Cortex of kidney (tissue), 1 donor: ENCODE results near the gene CTSS.
"Not testable (repeated sequence)": the region's sequence is repeated elsewhere in the genome, so short reads cannot be mapped to it uniquely, and the experiment has no call there.

Experiments
- DNase-seq: peaks from one replicate; lab custom pipeline; 2025; lab: John Stamatoyannopoulos, UW

CTSS gene

DNA sequence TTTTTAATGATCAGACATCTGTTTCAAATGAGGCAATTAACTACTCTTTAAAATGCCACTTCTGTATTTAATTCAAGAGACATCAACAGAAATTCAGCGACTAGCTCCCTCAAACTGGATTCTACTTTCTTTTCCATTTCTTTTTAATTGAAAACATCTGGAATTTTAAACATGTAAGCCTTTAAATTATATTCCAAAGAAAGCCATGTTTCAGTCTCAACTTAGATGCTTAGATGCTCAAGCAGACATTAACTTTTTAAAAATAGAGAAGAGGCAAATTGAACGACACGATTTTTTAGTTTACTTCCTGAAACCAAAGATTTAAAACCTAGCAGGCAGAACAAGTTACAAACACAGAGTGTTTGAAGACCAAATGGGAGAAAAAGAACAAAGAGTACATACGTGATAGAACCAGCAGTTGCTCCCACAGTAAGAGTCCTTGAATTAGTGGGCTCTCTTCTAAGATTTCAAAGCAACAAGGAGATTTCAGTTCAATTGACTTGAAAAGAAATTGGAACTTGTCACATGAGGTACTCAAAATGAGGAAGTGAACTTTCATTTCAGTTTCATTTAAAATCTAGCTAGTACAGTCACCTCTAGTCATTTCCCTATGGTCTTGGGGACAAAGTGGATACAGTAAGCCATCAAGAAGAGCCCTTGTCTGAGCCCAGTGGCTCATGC is at the start of gene CTSS:
Gene CTSS (minus strand): TSS at position 483 of the 681 bp plus-strand sequence. CDS start 1,015 bp downstream, outside the sequence.
- DNase-seq, result no peak

DNA sequence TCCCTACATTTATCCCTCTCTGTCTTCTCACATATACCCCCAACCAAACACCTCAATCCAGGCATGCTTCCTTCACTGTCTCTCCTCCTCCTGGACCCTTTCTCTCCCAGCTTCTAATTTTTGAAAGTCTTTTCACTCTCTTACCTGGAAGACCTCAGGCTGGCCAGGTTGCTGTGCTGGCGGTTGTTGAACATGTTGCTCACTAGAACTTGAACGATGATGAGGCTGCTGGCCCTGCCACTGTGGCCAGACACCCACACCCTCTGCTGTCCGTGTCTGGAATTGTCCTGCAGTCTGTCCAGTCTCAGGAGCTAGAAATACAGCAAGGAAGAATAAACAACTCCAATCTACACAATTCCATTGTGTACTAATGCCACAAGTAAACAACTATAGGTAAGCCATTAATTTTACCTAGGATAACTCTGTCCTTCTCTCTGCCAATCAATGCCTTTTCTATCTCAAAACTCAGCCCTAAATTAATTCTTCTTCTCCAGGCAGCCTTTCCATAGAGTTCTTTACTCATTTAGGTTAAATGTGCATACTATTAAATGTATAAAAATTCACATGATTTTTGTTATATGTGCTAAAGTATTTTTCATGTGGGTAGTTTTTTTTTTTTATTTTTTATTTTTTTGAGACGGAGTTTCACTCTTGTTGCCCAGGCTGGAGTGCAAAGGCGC is 47.6 kb upstream of the CTSS start:
- DNase-seq, result no peak

DNA sequence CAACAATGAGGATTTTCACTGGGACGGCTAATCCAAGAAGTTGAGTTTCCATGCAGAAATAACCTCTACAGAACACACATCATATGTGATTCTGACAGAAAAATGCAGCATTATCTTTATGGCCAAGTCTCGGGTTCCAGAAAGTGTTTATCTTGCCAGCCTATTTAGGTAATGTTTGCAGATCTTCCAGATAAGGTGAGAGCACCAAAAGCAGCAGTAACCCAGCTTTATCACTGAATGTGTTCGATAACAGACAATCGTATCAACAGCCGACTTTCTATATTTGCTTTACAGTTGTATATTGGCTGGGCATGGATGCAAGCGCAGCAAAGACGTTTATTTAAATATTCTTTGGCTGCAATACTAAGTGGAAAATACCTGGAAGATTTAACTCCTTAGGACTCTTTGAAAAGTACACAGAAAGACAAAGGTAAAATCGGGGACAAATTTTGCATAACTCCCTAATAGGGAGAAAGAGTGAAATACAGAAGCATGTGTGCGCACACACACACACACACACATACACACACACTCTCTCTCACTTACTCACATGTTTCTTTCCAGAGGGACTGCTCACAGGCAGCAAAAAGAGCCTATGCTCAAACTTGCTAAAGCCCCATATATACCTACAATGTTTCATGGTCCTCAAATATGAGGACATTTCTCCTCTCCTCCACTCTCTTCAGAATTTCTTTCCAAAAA is 45.5 kb upstream of the CTSS start:
- DNase-seq, result no peak

DNA sequence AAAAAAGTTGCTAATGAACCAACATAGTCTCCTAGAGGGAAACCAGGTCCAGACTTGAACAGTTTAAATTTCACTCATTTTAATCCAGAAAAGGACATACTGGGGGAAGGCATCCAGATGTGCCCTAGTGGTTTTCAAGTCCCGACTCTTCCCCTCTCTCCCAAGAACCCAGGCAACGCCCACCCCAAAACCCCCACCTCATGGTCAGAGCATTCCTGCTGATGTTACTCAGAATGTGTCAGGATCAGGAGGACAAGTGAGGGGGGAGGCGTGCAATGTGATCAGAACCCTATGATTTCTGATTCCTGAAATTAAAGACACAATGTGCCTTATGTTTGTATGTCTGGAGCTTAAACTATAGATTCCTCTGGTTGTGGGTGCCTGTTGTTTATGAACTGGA is 44.1 kb upstream of the CTSS start:
- no peak for DNase-seq

DNA sequence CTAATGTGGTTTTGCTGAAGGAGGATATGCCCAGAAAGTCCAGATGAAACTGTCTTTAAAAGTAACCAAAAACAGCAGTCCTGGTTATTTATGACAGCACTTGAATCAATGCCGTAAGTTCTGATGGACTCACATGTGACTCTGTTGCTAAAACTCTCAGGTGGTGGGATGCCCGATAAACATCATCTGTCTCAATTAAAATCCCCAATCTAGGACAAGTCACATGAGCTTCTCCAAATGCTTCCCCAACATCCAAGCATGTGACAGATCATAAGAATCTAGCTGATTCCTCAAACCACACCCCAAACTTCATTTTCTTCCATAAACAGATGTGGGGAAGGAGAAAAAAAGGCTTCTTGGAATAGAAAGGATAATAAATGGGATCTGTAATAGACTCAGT is 43.3 kb upstream of the CTSS start:
- DNase-seq, result no peak

DNA sequence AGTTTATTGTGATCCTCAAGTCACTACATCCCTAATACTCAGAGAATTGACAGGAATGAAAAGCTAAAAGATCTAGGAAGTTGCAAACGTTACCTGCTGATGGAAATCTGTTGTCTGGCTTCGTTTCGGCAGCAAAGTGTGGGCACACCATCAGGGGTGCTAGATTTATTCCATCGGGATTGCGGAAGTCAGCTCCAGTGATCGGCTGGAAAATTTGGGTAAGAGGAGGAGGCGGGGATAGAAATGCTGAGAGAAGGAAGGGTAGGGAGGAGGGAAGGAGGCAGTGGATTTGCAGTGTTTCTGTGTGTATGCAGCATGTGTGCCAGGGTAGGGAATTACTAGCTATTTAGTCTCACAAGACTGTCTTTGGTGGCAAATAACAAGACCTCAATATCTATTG is 42.5 kb upstream of the CTSS start, which contains the start of gene CTSK:
Gene CTSK (minus strand): TSS at position 140 of the 400 bp plus-strand sequence. CDS start 1,455 bp downstream, outside the sequence.
- no peak for DNase-seq

DNA sequence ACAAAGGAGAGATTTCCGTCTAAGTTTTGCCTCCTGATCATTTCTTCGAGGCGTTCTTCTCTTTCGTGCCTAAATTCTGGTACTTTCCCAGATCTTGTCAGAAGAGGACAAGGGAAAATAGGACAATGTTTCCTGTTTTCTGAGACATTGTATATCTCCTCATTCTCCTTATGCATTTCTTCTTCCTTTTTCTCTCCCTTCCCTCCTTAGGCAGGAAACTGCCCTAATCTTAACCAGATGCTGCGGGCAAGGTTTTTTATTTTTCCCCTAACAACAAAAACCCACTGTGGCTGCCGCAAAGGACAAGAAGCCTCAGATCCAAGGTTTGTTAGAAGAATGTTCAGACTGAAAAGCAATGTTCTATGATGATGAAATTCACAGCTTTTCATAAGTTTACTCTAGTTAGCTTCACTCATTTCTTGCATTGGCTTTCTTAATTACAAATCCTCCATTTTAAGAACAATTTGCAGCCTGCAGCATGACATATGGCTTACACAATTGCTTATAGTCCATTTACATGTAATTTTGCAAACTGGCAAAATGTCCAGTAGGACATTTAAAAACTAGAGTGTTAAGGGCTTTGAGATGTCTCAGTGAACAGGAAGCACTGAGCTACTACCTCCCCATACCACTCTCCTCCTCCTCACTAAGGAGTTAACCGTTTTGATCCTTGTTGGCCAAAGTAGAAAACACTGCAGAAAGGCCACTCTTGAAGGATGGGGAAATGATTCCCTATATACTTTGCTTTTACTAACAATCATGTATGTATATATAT is 41.9 kb upstream of the CTSS start:
- no peak for DNase-seq

DNA sequence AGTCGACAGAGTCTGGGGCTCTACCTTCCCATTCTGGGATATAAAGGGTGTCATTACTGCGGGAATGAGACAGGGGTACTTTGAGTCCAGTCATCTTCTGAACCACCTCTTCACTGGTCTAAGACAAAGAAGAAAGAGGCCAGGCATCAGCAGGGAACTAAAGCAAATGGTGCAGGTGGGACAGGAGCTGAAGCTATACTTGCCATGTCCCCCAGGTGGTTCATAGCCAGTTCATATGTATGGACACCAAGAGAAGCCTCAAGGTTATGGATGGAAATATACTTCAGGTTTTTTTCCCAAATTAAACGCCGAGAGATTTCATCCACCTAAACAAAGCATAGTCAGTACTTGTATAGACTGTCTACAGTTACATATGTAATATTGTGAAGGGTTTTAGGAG is 40.3 kb upstream of the CTSS start:
- DNase-seq, result no peak

DNA sequence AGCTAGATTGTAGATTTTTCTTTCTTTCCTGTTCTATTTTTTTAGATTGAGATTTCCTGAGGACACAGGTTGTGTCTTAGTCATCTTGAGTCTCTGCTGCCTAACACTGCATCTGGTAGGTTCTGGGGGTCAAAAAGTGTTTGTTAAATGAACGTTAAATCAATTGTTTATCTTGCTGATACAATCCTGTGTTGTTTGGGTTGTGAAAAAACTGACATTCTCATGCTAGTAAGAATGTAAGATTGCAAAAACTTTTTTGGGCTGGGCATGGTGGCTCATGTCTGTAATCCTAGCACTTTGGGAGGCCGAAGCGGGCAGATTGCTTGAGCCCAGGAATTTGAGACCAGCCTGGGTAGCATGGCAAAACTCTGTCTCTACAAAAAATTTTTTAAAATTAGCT is 39.1 kb upstream of the CTSS start:
- no peak for DNase-seq

DNA sequence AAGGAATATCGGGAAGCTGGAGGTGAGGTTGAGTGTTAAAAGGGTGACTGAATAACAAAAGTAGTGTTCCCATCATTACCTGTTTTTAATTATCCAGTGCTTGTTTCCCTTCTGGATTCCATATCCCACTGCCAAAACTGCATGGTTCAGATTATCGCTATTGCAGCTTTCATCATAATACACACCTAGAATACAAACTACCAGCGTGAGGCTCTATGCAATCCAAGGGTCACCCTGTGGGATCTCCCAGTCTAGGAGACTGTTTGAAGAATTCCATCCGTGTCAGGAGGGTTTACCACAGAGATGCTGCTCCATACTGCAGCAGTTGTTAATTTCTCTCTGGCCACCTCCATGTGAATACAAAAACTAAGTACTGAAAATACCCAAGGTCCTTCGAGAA is 33.5 kb upstream of the CTSS start:
- no peak for DNase-seq

DNA sequence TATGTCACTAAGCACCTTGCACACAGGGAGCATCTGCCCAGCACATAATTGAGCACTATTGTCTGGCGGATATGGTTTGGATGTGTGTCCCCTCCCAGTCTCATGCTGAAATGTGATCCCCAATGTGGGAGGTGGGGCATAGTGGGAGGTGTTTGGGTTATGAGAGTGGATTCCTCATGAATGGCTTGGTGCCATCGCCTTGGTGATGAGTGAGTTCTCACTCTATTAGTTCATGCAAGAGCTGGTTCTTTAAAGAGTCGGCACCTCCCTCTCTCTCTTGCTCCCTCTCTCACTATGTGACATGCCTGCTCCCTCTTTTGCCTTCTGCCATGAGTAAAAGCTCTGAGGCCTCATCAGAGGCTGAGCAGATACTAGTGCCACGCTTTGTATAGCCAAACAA is 32.9 kb upstream of the CTSS start:
- no peak for DNase-seq

DNA sequence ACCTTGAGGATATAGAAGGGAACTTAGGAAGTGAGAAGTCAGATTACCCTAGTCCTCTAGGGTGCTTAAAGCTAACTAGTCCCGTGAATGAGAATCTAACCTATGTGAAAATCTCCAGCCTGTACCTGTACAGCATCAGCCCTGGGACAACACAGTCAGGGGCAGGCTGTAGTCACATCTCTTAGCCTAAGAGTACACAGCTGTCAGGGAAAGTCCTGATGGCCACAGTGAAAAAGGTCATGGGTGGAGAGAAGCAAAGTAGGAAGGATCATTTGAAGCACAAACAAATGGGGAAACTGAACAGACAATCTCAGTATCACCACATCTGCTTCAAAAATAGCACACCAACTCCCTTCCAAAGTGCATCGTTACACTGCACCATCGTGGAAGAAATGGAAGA is 30.8 kb upstream of the CTSS start:
- DNase-seq, result no peak

DNA sequence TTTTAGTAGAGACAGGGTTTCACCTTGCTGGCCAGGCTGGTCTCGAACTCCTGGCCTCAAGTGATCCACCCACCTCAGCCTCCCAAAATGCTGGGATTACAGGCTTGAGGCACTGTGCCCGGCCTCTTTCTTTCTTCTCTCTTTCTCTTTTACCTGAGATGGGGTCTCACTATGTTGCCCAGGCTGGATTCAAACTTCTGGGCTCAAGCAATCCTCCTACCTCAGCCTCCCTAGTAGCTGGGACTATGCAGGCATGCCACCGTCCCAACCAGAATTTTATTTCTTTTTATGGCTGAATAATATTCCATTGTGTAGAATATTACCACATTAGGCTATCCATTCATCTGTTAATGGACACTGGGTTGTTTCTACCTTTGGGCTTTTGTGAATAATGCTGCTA is 28.2 kb upstream of the CTSS start:
- DNase-seq, result not testable (repeated sequence)

DNA sequence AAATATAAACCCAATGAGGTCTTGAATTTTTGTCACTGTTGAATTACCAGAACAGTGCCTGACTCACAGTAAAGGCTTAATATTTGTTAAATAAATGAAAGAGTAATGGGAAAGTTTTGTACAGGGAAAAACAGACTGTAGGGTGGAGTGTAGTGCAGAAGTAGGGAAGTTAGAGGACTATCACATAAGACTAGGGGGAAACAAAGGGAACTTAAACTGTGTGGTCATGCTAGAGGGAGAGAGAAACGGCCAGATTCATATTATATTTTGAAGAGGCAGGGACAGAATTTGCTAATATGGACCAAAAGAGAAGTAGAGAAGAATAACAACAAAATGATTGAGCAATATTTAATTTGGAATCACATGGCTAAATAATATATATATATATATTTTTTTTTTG is 27.6 kb upstream of the CTSS start:
- DNase-seq, result no peak

DNA sequence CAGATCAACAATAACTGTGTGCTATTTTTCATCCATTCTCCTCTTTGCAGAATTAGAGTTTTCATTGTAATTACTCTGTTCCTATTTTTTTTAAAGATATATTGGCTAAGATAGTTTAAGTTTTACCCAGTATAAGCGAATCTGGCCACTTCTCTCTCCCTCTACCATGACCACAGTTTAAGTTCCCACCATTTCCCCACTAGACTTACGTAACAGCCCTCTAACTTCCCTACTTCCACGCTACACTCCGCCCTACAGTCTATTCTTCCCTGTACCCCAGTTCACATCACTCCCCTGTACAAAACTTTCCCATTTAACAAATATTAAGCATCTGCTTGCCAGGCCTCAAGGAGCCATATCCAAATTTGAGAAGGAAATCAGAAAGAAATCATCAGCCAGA is 26.0 kb upstream of the CTSS start:
- no peak for DNase-seq

DNA sequence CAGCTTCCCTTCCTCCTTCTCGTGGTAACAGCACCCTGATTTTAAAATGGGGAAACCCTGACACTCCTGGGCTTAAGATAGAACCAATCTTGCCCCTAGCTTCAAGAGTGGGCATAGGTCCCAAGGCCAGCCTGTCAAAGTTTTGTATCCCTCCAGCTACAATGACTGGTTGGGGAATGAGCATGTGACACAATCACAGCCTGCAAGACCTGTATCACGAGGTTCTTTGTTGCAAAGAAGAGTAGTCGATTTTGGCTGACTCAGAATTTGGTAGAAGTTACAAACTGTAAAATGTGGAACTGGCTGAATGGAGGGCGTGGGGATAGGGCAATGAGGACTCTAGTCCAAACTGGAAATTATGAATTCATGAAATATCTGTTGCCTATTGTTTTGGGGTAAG is 23.8 kb upstream of the CTSS start:
- DNase-seq, result no peak

DNA sequence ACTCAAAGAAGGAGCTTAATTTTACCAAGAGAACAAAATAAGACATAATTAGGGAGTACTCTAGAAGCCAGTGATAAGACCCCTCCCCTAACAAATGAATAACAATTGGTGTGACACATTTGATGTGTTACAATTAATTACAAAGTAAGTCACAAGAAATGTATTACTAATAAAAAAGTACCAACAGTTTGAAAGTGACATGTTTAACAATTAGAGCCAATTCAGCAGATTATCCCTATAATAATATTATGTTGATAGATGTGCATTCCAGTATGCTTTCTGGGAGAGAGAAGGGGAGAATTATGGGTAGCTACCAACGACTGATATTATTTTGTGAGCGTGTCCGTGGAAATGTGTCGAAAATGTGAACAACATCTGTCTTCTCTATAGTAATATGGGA is 23.4 kb upstream of the CTSS start:
- DNase-seq, result no peak

DNA sequence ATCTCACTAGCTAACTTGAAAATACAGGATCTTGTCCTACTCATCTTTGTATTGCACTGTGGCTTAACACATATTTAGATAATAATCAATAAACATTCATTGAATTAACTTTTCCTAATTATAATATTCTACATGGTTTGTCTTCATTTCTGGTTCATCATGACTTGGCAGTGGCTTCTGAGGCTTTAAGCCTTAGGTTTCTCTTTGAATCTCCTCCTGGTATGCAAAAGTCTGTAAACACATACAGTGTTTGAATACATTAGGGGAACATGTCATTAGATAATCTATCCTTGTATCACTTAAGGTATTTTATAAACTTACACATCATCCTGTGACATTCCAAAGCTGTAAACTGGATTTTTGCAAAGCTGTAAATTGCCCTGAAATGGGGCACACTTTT is 21.9 kb upstream of the CTSS start:
- DNase-seq, result no peak

DNA sequence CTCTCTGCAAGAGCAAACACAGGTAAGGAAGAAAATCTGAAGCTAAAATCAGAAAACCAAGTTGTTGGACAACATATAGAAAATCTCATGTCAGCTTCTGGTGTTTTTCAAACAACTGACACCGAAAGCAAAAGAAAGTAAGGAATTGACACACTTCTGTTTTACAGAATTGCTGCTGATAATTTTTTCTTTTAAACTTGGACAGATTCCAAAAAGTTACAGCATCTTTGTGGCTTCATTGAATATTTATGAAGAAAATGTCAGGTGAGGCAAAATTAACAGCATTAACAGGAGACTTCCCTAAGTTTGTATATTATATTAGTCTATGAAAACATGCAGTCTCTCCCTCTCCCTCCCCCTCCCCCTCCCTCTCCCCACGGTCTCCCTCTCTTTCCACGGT is 14.9 kb upstream of the CTSS start:
- no peak for DNase-seq

DNA sequence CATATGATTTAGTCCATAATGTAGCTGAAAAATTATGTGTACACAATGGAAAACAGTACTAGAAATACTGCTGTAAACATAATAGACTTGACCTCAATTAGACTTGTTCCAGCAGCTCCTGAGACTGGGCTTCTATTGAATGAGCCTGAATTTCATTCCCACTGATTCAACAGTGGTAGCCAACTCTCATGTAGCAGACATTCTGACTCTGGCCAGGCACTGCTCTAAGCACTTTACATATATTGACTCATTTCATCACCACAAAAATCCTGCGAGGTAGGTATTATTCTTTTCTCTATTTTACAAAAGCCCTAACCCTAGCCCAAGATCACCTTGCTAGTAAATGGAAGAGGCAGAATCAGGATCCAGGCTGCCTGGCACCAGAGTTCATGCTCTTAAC is 12.8 kb upstream of the CTSS start:
- no peak for DNase-seq

DNA sequence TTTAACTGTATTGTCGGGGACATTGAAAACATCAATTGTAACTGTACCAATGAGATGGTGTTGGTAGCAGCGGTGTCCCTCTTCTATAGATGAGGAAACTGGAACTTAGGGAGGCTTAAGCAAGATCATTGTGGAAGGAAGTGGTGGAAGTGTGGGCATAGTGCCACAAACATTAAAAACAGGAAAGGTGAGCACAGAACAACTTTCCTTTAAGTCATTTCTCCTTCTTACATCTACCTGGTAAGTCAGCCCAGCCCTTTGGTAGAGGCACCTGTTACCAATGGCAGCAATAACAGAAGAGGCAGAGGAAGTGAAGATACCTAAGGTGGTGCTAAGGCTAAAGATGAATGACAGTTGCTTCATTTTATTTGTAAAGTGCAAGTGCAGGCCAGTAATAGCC is 12.0 kb upstream of the CTSS start:
- no peak for DNase-seq

DNA sequence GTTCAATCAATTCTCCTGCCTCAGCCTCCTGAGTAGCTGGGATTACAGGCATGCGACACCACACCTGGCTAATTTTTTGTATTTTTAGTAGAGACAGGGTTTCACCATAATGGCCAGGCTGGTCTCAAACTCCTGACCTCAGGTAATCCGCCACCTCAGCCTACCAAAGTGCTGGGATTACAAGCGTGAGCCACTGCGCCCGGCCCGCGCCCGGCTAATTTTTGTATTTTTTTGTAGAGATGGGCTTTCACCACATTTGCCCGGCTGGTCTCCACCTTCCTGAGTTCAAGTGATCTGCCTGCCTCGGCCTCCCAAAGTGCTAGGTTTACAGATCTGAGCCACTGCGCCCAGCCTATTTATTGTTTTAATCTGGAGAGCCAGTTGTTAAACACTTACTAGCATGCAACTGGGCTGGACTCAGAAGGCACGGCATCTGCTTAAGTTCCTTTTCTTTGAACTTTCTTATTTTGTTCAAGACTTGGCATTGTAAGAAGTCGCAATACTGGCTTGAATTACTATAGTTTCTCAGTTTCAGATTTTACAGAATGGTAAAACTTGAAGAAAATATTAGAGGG is 10.4 kb upstream of the CTSS start:
- DNase-seq, result not testable (repeated sequence)
